Ovary (tissue), 3 donors: Measurements from ENCODE around the gene YAP1.

ENCODE experiments used
- EP300 ChIP-seq: sonication (generic); formaldehyde crosslinking; IDR thresholded peaks from one replicate; pipeline ENCODE4 v1.6.1; 2017; ENCODE audit warnings: antibody characterized with exemption
- POLR2A ChIP-seq: fragments of 450-650 bp; IDR thresholded peaks from one replicate; pipeline ENCODE4 v1.6.1; 2017; ENCODE audit warnings: antibody characterized with exemption, mild to moderate bottlenecking, moderate library complexity
- TF ChIP-seq, protein P1 (sequence below), 3 donors: fragments of 450-650 bp in 2 of 3; fragments of 200-600 bp in 1 of 3; IDR thresholded peaks; one replicate each; pipeline versions ENCODE4 v1.5.1 to v1.8.0; 2016 to 2022; ENCODE audit warnings: antibody characterized with exemption in 3 of 3, mild to moderate bottlenecking in 1 of 3
- donor health status: DM: no; HTN: no; CAD: no.

DNA sequence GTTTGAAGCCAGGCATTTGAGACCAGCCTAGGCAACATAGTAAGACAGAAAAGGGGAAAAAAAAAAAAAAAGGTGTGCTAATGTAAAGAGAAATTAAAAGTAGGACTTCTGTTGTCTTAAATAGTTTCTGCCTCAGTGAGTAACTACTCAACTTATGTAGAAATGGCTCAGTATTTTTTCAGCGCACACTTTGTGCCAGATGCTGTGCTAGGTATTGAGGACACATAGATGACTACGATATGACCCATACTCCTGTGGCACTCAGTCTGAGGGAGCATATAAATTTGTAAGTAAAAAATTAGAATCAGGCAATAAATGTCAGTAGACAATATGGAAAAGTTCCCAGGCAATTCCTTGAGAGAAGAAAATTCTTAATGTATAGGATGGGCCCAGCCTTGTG, 93.9 kb downstream of the YAP1 start:
- TF ChIP-seq, protein P1, sequence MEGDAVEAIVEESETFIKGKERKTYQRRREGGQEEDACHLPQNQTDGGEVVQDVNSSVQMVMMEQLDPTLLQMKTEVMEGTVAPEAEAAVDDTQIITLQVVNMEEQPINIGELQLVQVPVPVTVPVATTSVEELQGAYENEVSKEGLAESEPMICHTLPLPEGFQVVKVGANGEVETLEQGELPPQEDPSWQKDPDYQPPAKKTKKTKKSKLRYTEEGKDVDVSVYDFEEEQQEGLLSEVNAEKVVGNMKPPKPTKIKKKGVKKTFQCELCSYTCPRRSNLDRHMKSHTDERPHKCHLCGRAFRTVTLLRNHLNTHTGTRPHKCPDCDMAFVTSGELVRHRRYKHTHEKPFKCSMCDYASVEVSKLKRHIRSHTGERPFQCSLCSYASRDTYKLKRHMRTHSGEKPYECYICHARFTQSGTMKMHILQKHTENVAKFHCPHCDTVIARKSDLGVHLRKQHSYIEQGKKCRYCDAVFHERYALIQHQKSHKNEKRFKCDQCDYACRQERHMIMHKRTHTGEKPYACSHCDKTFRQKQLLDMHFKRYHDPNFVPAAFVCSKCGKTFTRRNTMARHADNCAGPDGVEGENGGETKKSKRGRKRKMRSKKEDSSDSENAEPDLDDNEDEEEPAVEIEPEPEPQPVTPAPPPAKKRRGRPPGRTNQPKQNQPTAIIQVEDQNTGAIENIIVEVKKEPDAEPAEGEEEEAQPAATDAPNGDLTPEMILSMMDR (IDR thresholded peaks at IDR 0.05), result no peak
- TF ChIP-seq POLR2A (no peak), EP300 (no peak)
